ENCODE data around the gene CYTH3.

The CYTH3 gene

DNA sequence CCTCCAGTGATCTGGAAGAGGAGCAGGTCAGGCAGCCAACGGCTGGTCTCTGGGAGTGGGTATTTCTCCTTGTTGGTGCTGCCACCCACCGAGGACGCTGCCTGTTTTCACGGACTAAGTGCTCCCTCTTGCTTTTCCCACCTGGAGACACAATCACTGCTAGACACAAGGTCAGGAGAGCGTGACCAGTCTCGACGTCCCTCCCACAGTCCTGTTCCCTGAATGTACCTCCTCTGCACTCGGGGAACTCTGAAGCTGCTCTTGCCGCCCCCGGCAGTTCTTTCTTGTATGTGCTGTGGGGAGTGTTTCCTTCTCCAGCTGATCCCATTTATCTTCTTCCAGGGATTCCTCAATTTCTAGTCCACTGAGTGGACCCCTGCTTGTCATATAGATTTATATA lies 89.4 kb downstream of the CYTH3 start:
- no peak for DNase-seq

DNA sequence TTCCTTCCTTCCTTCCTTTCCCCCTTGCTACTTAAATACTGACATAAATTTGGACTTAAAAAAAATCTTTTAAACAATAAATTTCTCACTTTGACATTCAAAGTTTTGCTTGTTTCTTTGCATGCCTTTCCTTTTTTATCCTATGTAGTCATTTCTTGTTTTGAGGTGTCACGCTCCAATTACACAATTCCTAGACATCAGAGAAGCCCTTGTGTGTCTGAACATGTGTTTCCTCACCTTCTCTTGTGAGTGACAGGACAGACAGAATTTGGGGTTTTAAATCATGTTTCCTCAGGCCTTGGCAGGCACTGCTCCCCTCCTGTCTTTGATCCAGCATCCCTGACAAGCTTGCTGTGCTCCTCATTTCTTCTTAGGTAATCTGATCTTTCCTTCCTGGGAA lies 91.3 kb downstream of the CYTH3 start:
- no peak for DNase-seq

DNA sequence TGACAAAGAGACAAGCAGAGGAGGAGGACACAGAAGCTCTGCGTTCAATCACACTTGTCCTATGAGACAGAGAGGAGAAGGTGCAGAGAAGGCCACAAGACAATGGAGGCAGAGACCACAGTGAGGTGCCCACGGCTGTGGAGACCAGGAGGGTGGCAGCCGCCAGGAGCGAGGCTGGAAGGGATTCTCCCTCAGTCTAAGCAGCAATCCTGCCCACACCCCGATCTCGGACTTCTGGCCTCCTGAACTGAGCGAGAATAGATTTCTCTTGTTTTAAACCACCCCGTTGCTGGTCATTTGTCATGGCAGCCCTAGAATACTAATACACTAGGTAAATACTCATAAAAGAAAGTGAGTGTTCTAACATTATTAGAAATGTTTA lies 92.1 kb downstream of the CYTH3 start:
- no peak for DNase-seq

DNA sequence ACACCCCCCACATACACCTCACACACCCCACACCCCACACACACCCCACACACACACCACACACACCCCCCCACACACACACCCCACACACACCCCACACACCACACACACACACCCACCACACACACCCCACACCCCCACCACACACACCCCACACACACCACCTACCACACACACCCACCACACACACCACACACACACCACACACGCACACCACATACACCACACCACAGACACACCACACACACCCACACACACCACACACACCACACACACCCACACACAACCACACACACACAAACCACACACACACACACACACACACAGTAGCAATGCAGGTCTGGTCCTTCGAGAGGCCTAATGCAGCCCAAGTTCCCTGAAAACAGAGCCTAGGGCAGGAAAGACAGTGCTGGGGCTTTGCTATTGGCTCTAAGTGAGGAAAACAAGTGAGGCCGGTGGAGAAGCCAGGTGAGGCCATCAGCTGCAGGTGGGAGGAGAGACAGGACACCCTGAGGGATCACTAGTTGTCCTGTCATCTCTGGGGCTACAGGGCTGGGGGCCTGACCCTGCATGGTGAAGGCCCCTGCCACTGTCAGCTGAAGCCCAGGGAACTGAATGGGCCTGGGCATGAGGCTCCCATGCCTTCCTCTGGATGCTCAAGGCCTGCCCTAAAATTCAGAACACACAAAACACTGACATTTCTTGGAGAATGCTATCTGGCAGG lies 92.6 kb downstream of the CYTH3 start:
- DNase-seq = no peak

DNA sequence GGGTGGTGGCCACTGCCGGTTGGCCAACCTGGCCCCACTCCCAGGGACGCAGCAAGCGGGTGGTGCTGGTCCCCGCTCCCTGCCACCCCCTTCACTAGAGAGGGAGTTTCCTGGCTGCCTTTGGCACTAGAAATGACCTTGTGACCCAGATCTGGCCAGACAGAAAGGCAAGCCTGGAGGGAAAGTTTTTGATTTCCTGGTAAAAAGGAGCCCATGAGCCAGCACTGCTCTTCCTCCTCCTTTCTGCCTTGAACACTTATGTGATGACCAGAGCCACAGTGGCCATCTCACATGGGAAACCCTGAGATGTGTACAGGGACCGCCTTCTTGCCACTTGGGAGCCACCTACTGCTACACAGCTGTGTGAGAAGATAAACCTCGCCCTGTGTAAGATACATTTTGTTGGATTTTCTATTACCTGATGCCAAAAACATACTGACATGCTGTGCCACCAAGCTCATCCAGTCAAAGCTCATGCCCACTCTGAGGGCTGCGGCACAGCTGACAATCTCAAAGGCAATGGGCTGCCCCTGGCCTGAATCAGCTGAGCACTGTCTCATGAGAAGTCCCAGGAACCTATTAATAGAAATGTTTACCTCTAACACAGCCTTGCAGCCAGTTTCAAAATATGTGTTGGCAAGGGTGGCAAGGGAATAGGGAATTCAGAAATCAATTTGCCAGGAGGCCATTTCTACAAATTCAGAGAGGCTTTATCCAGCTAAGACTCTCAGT lies 94.0 kb downstream of the CYTH3 start:
- DNase-seq = no peak

DNA sequence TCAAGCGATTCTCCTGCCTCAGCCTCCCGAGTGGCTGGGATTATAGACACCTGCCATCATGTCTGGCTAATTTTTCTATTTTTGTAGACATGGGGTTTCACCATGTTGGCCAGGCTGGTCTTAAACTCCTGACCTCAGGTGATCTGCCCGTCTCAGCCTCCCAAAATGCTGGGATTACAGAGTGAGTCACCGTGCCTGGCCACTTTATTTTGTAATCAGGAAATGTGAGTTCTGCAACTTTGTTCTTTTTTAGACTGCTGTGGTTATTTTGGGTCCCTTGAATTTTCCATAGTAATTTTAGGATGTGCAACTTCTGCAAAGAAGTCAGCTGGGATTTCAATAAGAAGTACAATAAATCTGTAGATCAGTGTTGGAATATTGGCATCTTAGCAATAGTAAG lies 96.8 kb downstream of the CYTH3 start:
- DNase-seq = no peak

DNA sequence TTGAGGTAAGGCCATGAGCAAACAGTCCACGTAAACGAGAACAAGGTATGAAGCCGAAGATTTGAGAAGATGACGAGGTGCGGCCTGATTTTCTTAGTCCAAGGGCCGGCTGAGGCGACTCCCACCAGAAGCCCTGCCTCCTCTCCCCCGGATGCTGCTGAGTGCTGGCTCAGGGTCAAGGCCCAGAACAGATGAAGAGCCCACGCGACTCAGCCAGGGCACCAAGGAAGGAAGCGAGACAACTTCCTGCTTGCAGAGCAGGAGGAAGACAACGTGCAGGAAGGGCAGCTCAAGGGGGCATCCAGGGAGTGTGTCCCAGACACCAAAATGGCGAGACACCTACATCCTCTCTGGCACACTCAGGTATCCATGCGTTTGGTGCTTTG lies 99.5 kb downstream of the CYTH3 start:
- no peak for DNase-seq

DNA sequence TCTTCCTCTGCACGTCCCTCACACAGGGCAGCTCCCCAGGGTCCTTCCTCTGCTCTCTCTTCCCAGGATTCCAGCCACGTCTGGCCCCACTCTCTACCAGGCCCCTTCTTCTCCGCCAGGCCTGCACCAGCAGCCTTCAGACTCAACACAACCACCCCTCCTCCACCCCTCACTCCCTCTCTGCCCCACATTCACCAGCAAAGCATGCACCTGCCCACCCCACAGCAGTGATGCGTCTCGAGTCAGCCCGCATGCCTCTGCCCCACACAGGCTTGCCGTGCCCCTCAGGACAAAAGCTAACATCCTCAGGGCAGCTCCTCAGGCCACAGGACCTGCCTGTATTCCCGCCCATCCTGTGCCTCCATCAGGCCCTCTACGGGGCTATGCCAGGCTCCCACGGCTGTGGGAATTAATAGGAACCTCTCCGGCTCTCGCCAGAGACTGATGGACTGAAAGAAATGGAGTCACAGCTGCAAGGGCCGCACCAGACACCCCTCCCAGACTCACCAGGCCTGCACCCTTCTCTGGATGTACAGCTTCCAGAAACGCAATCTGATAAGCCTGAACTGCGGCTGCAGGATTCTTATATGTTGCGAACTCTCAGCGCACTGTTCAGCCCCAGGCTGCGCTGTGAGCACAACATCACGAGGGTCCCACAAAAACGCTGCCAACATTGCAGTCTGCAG lies 100.1 kb downstream of the CYTH3 start:
- no peak for DNase-seq

DNA sequence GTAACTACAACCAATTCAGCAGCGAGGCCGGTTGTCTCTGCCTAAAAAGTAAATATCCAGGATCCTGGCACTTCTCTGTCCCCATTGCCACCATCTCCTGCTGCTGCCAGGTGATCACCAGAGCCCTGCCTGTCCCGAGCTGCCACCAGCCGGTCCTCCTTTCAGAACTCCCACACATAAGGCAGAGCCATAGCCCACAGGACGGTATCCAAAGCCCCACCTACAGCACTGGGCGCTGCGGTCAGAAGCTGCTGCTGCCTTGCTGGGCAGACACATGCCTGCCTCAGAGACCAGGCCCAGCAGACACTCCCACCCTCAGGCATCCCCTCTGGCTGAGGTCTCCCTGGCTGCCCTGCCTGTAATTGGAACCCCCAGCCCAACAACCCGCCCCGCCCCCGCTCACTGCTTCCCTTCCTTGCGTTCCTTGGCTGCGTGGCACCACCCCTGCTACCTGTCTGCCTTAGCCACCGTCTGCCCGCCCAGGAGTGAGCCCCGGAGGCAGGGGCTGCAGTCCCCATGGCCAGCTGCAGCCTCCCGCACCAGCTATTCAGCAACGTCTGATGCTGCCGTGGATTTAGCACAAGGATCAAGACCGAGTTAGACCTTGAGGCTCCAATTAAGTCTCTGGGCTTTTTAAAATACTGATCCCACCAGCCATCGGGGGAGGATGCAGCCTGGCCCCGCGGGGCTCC lies 100.7 kb downstream of the CYTH3 start:
- no peak for DNase-seq

DNA sequence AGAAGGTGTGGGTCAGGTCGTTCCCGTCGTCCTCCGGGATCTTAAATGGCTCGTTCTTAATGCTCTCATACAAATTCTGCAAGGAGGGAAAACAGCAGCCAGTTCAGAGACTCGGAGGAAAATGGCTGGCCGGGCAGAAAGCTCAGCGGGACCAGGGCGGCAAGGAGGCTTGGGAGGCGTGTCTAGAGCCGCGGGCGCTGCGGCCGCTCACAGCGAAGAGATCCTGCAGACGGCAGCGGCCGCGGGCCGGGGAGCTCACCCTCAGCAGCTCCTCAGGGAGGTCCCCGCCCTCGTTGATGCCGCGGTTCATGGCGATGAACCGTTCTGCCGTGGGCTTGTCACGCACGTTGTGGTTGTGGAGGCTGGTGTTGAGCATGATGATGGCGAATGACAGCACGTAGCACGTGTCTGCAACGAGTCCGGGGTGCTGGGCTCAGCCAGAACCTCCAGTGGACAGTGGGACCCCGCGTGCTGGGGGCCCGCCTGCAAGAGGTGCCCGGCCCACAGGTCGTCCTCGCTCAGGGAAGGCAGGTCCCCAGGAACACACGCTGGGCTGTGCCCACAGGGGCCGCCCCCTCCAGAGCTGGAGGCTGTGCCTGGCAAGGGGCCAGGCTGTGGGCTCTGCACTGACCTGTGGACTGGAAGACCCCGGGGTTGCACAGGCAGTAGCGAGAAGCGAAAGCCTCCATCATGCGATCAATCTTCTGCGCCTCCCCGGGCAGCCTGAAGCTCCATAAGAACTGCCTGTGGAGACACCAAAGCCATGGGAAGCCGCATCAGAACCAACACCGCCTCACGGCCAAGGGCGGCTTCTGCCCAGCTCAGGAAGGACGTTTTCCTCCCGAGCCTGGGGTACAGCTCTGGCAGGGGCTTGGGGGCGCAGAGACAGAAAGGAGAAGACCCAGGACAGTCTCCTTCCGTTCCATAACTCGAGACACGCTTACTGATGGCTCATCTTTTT lies 101.6 kb downstream of the CYTH3 start:
- DNase-seq = no peak

DNA sequence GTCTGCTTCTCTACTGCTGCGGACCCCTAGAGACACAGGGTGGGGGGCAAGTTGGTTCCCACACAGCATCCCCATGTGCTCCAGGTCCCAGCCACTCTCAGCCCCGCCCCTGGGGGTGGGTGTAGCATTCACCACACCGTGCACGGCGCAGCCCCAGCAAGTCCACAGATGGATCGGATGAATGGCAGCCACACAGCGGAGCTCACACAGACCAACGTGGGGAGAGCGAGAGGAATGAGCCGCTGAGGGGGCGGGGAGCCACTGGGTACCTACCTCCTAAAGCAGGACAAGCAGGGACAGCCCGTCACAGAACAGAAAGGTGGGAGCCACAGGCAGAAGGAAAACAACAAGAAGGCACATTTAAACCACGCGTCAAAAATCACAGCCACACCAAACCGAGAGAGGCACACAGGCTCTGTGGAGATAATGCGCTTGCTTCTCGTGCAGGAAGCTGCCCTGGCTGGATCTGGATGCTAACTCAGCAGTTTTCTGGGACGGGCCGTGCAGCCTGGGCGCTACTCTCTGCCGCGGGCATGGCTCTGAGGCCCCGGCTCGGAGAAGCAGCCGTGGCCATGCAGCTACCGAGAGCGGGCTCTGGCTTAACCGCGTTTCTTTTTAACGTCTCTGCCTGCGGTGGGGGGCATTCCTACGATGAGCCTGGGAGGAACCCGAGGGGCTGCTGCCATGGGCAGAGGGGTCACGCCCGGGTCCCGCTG lies 102.5 kb downstream of the CYTH3 start:
- DNase-seq = no peak

DNA sequence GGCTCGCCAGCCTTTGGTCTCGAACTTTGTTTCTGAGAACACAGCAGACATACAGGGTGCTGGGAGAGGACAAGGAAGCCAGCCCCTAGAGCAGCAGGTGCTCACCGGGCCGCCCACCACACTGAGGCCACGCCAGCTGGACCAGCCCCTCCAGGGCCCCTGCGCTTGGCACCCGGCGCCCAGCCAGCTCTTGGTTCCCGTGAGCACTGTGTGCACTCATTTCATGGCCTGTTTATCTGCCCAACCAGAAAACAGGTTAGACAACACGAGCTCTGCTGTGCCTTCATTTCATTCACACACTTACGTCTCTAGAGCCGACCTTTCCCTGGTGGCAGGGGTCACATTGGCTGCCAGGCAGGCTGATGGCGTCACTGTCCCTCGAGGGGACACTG lies 104.0 kb downstream of the CYTH3 start:
- DNase-seq = no peak

DNA sequence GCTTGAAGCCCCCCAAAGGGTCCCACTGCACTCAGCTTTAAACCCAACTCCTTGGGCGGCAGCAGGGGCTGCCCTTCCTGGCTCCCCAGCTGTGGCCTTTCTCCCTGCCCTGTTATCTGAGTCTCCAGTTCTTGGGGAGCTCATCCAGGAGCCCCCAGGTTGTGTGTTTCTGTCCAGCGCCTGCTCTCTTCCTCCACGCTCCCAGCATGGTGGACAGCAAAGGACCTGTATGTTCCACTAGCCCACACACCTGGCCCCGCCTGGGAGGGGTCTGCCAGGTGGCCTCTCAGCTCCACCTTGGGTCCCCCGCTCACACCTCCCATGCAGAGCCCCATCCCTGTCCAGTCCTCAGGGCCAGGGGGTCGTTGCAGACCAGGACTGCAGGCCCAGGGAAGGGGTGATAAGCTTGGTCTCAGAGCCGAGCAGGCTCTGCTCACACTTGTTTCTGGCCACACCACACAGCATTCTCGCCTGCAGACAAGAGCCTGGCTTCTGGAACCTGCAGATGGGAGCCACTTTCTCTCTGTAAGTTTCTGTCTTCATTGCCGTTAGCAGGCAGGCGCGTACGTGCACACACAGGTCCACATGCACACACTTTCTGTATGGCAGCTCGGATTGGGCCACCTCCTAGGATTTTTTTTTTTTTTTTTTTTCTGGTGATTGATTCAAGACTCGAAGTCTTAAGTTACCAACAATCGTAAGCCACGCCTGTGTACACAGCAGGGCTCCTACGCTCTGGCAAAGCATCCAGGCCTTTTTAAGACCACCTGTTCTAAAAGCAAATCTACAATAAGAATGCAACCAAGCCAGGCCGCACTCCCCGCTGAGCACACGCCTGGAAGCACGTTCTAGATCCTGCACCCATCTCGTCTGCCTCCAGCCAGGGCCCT lies 104.6 kb downstream of the CYTH3 start:
- no peak for DNase-seq

DNA sequence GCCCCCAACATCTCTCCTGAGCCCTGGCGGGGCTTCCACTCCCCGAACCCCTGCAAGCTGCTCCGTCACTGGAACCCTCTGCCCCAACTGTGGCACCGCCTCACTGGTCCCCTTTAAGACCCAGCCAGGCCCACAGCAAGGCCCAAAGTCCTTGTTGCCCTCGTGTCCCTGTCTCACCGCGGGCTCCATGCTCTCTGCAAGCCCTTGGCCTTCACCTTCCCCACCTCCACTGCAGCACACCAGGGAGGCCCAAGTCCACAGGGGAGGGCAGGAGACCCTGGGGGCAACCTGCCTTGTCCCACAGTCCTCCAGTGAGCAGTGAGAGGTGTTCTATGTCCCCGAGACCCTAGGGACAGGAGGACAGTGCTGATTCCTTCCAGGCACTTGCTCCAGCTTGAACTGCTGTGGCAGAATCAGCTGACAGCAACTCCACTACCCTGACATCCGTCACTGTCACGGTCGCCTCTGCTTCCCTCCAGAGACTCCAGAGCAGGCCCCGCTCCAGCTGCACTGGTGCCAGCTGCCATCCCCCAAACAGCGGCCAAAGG lies 105.3 kb downstream of the CYTH3 start:
- DNase-seq = no peak

DNA sequence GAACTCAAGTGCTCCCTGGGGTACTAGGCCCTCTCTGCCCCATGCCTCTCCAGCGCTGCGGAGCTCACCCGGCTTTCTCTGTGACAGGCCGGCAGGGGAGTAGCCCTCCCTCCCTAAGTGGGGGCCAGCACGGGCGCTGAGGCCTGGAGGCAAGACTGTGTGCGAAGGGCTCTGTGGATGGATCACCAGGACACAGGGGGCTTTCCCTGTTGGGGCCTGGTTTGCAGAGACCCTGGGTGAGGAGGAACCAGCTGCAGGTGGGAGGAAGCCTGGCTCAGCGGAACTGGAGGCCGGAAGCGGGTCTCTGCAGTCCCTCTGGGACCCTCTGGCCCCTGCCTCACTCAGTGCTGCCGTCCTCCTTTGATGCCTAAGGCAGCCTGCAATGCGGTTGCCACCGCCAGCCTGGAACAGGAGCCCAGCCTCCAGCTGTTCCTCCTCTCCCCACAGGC lies 106.0 kb downstream of the CYTH3 start:
- no peak for DNase-seq

DNA sequence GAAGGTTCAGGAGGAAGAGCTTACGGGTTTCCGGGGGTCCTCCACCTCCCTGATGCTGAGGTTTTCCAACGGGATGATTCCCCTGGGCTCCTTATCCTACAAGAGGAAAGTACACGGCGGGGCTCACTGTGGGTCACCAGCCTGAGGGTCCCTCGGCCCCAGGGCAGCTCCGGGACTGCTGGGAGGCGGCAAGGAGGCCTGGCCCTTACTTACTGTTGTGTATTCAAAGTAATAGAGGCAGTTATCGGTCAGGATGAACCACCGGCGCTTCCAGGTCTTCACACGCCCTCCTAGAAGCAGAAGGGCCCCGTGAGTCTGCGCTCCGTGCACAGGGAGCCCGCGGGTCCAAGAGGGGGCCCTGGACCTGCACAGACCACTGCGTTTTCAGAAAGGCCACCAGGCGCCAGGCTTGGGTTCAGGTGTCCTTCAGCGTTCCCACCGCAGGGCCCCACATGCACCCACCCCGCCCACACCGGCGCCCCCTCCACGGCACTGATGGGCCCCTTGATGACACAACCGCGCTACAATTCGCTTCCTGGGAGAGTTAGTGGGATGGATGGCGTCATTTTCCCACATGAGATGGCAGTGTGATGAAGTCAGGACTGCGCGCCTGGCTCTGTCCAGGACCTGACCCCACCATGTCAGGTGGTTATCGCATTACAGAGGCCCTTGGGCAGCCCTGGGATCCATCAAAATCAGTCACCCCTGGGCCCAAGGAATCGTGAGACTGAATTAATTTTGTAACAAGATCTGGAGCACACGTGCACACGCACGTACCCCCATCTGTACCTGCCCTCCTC lies 106.7 kb downstream of the CYTH3 start:
- DNase-seq = no peak

DNA sequence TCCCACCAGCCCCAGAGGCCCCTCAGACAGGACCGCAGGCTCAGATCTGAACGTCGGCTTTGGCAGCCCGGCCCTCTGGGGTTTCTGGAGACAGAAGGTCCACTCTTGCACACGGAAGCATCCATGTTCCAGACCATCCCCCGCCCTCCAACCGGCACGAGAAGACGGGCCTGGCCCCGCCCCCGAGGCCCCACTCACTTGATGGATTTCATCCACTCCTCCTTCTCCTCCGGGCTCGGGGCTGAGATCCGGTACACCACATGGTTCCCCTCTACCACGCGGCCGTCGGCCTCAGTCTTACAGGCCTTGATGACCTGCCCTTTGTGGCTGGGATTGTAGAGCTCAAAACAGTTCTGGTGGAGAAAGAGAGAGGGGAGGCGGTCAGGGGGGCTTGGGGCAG lies 107.3 kb downstream of the CYTH3 start:
- DNase-seq = no peak

DNA sequence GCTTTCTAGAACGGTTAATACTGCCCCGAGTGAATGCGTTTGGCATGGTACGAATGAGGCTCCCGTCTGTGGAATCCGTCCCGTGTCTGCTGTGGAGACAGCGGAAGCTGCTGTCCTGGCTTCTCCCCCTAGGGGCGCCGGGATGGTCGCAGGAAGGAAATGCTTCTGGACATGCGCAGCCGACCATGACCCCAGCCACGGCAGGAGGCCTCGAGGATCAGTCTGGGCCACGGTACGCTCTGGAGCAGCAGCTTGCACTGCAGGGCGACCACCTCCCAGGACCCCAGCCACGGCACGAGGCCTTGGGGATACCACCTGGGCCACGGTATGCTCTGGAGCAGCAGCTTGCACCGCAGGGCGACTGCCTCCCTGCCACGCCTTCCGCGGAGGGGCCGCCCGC lies 107.9 kb downstream of the CYTH3 start:
- no peak for DNase-seq

DNA sequence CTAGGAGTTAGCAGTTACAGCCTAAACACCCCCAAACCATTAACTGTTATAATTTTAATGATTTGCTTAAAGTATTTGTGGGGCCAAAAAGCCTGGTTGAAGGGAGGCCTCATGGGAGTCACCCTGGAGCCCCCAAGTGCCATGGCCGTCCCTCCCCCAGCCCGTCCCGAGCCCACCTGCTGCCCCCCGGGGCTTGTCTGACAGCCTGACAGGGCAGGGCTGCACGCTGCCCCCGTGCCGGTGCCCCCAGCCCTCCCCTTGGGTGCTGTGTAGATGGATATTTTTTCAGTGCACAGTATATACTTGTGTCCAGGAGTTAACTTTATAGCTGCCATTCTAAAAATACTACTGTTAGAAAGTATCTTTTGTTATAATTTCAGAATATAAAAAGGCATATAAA lies 108.4 kb downstream of the CYTH3 start:
- no peak for DNase-seq
